WTC11 (cell line): ENCODE results near the gene DLGAP4.

Experiments used
- CTCF ChIP-seq: fragments of 200-600 bp; IDR thresholded peaks from 2 replicates; pipeline ENCODE4 v1.8.0; 2022; ENCODE audit warnings: antibody characterized with exemption
- E2F1 ChIP-seq: sonication (generic); formaldehyde crosslinking; IDR thresholded peaks from 2 replicates; pipeline ENCODE4 v1.8.0; 2022; ENCODE audit warnings: mild to moderate bottlenecking, missing genetic modification reagents
- ETV6 ChIP-seq: sonication (generic); formaldehyde crosslinking; IDR thresholded peaks from 2 replicates; pipeline ENCODE4 v1.8.1; 2022; ENCODE audit warnings: mild to moderate bottlenecking, missing genetic modification reagents
- IRF2 ChIP-seq: sonication (generic); formaldehyde crosslinking; IDR thresholded peaks from 2 replicates; pipeline ENCODE4 v1.8.0; 2022; ENCODE audit warnings: low read depth, missing genetic modification reagents, borderline replicate concordance
- JUN ChIP-seq: sonication (generic); formaldehyde crosslinking; IDR thresholded peaks from 2 replicates; pipeline ENCODE4 v1.8.0; 2023; ENCODE audit warnings: mild to moderate bottlenecking, missing genetic modification reagents
- TP53 ChIP-seq: sonication (generic); formaldehyde crosslinking; IDR thresholded peaks from 2 replicates; pipeline ENCODE4 v1.8.1; 2023; ENCODE audit warnings: mild to moderate bottlenecking, missing genetic modification reagents
- ZBTB21 ChIP-seq: sonication (generic); formaldehyde crosslinking; IDR thresholded peaks from 2 replicates; pipeline ENCODE4 v1.8.1; 2023; ENCODE audit warnings: mild to moderate bottlenecking, missing genetic modification reagents, borderline replicate concordance
- ZNF263 ChIP-seq: sonication (generic); formaldehyde crosslinking; IDR thresholded peaks from 2 replicates; pipeline ENCODE4 v1.8.1; 2022; ENCODE audit warnings: low read depth, mild to moderate bottlenecking, moderate library complexity, missing genetic modification reagents
- TF ChIP-seq, protein P1 (sequence below): sonication (generic); formaldehyde crosslinking; IDR thresholded peaks from 2 replicates; pipeline ENCODE4 v1.8.1; 2022; ENCODE audit warnings: low read depth, mild to moderate bottlenecking, moderate library complexity, missing genetic modification reagents, borderline replicate concordance
- TF ChIP-seq, protein P2 (sequence below): sonication (generic); formaldehyde crosslinking; IDR thresholded peaks from 2 replicates; pipeline ENCODE4 v1.8.1; 2022; ENCODE audit warnings: low read depth, missing genetic modification reagents, borderline replicate concordance

GRCh38 chr20:36526521-36527011, 220.4 kb downstream of the DLGAP4 start:
- no peak for TF ChIP-seq CTCF
- no peak for TF ChIP-seq TP53 (CRISPR knock-in tag)
- TF ChIP-seq ZNF263 (CRISPR knock-in tag) = no peak
- no peak for TF ChIP-seq ETV6
- TF ChIP-seq IRF2 (CRISPR knock-in tag) = no peak
- TF ChIP-seq, protein P1, sequence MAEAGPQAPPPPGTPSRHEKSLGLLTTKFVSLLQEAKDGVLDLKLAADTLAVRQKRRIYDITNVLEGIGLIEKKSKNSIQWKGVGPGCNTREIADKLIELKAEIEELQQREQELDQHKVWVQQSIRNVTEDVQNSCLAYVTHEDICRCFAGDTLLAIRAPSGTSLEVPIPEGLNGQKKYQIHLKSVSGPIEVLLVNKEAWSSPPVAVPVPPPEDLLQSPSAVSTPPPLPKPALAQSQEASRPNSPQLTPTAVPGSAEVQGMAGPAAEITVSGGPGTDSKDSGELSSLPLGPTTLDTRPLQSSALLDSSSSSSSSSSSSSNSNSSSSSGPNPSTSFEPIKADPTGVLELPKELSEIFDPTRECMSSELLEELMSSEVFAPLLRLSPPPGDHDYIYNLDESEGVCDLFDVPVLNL (CRISPR knock-in tag) = no peak
- TF ChIP-seq, protein P2, sequence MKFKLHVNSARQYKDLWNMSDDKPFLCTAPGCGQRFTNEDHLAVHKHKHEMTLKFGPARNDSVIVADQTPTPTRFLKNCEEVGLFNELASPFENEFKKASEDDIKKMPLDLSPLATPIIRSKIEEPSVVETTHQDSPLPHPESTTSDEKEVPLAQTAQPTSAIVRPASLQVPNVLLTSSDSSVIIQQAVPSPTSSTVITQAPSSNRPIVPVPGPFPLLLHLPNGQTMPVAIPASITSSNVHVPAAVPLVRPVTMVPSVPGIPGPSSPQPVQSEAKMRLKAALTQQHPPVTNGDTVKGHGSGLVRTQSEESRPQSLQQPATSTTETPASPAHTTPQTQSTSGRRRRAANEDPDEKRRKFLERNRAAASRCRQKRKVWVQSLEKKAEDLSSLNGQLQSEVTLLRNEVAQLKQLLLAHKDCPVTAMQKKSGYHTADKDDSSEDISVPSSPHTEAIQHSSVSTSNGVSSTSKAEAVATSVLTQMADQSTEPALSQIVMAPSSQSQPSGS = no peak
- no peak for TF ChIP-seq E2F1 (CRISPR knock-in tag)
- no peak for TF ChIP-seq ZBTB21 (CRISPR knock-in tag)
- no peak for TF ChIP-seq JUN (CRISPR knock-in tag)
